Vagina (tissue), 2 donors: ENCODE measurements around the gene MEX3A.

Experiments used
- CTCF ChIP-seq, 3 experiments: fragments of 450-650 bp in 2 of 3; fragments of 200-600 bp in 1 of 3; sonication (generic) in 1 of 3; IDR thresholded peaks; one replicate each; pipeline ENCODE4 v1.5.1; 2017 to 2019; ENCODE audit warnings: antibody characterized with exemption in 3 of 3, mild to moderate bottlenecking in 2 of 3, moderate library complexity in 2 of 3
- POLR2A ChIP-seq, 2 donors: fragments of 450-650 bp; IDR thresholded peaks; one replicate each; pipeline ENCODE4 v1.6.1; 2017; ENCODE audit warnings: antibody characterized with exemption in 2 of 2, mild to moderate bottlenecking in 2 of 2, moderate library complexity in 2 of 2

DNA sequence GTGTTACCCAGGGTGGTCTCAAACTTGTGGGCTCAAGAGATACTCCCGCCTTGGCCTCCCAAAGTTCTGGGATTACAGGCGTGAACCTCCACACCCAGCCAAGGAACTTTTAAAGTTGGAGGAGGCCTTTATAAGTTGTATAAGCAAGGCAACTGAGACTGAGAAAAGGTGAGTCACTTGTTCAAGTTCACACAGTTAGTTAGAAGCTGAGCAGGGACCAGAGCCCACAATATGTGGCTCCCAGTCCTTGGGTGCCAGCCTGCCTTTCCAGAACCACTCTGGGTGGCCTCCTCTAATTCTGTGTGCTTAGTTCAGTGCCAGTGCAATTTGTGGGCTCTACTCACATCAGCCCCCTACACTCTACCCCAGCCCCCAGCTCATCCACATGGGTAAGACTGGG is 17.6 kb downstream of the MEX3A start:
- TF ChIP-seq CTCF (IDR thresholded peaks at IDR 0.05) (no peak), POLR2A (IDR thresholded peaks at IDR 0.05) (no peak)
